Uterus (tissue), 2 donors: ENCODE data around the gene ERH.

Source experiments
- POLR2A ChIP-seq, 2 donors: fragments of 450-650 bp; IDR thresholded peaks; one replicate each; pipeline ENCODE4 v1.6.1; 2016; ENCODE audit warnings: antibody characterized with exemption in 2 of 2, mild to moderate bottlenecking in 1 of 2, moderate library complexity in 1 of 2
- TF ChIP-seq, protein P1 (sequence below), 4 experiments: fragments of 200-600 bp in 2 of 4; fragments of 450-650 bp in 2 of 4; sonication (generic) in 2 of 4; IDR thresholded peaks; one replicate each; pipeline ENCODE4 v1.5.1; 2016 to 2019; ENCODE audit warnings: antibody characterized with exemption in 4 of 4, mild to moderate bottlenecking in 2 of 4, moderate library complexity in 1 of 4

DNA sequence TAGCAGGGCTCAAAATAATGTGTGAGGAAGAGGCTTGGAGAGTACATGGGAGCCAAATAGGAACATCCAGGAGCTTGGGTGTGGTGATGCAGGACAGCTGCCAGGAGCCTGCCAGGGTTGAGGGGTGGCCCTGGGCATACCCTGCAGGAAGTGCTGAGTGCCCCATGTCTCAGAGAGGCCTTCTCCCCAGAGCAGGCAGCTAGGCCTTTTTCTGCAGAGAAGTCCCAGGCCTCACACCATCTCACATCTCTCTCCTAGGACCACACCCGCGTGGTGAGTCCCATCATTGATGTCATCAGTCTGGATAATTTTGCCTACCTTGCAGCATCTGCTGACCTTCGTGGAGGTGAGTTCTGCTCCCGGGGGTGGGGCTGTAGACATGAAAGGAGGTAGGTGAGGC is 66.9 kb downstream of the ERH start:
- TF ChIP-seq, protein P1, sequence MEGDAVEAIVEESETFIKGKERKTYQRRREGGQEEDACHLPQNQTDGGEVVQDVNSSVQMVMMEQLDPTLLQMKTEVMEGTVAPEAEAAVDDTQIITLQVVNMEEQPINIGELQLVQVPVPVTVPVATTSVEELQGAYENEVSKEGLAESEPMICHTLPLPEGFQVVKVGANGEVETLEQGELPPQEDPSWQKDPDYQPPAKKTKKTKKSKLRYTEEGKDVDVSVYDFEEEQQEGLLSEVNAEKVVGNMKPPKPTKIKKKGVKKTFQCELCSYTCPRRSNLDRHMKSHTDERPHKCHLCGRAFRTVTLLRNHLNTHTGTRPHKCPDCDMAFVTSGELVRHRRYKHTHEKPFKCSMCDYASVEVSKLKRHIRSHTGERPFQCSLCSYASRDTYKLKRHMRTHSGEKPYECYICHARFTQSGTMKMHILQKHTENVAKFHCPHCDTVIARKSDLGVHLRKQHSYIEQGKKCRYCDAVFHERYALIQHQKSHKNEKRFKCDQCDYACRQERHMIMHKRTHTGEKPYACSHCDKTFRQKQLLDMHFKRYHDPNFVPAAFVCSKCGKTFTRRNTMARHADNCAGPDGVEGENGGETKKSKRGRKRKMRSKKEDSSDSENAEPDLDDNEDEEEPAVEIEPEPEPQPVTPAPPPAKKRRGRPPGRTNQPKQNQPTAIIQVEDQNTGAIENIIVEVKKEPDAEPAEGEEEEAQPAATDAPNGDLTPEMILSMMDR (IDR thresholded peaks at IDR 0.05), result no peak
- TF ChIP-seq POLR2A (IDR thresholded peaks at IDR 0.05), result no peak
